Astrocyte (in vitro differentiated cells and primary cell): Measurements from ENCODE around the gene CTCF. TPM values are rescaled to one million over a fixed set of nuclear protein-coding genes. Genes with fewer than 3 reads are reported as not detected.

Source experiments
- DNase-seq: peaks from one replicate; pipeline ENCODE4 v3.0.0-alpha.2; 2010; ENCODE audit warnings: low read depth
- FAIRE-seq: peaks from 2 replicates; lab custom pipeline; 2011; peaks lifted over from hg19 to GRCh38; lab: Jason Lieb, UNC
- H2AFZ ChIP-seq: 2 replicates; pipeline ENCODE4 v1.6.0; 2012; ENCODE audit warnings: low read depth, low read length, inconsistent platforms
- H3K27ac ChIP-seq: 2 replicates; pipeline ENCODE4 v1.5.1; 2011; ENCODE audit warnings: low read depth, low read length, inconsistent platforms
- H3K27me3 ChIP-seq: 2 replicates; pipeline ENCODE4 v1.6.0; 2011; ENCODE audit warnings: low read length, inconsistent platforms; ENCODE audit not compliant: insufficient read depth
- H3K36me3 ChIP-seq: 2 replicates; pipeline ENCODE4 v1.5.1; 2011; ENCODE audit warnings: low read length, inconsistent platforms; ENCODE audit not compliant: insufficient read depth
- H3K4me1 ChIP-seq: 2 replicates; pipeline ENCODE4 v1.5.1; 2011; ENCODE audit warnings: low read length, inconsistent platforms; ENCODE audit not compliant: insufficient read depth
- H3K4me2 ChIP-seq: 2 replicates; pipeline ENCODE4 v1.6.0; 2012; ENCODE audit warnings: low read length, inconsistent platforms
- H3K4me3 ChIP-seq: 2 replicates; pipeline ENCODE4 v1.5.1; 2011; ENCODE audit warnings: low read depth, mild to moderate bottlenecking, low read length, inconsistent platforms; ENCODE audit not compliant: insufficient read depth
- H3K79me2 ChIP-seq: 2 replicates; pipeline ENCODE4 v1.6.0; 2012; ENCODE audit warnings: mild to moderate bottlenecking, low read length, inconsistent platforms; ENCODE audit not compliant: insufficient read depth
- H3K9ac ChIP-seq: 2 replicates; pipeline ENCODE4 v1.6.0; 2012; ENCODE audit warnings: mild to moderate bottlenecking, low read length, inconsistent platforms
- H3K9me3 ChIP-seq: 2 replicates; pipeline ENCODE4 v1.5.1; 2012; ENCODE audit warnings: low read depth, mild to moderate bottlenecking, low read length, inconsistent platforms; ENCODE audit not compliant: insufficient read depth
- H4K20me1 ChIP-seq: 2 replicates; pipeline ENCODE4 v1.6.0; 2012; ENCODE audit warnings: low read length, inconsistent platforms; ENCODE audit not compliant: insufficient read depth
- H3K27ac Mint-ChIP-seq: one replicate; pipeline ENCODE4 v1.8.0; 2021; ENCODE audit warnings: mild to moderate bottlenecking, mixed read lengths; ENCODE audit not compliant: unreplicated experiment
- H3K27me3 Mint-ChIP-seq: one replicate; pipeline ENCODE4 v1.8.0; 2021; ENCODE audit warnings: low read depth, mixed read lengths; ENCODE audit not compliant: unreplicated experiment
- H3K36me3 Mint-ChIP-seq: one replicate; pipeline ENCODE4 v1.8.0; 2021; ENCODE audit warnings: low read depth, mixed read lengths; ENCODE audit not compliant: unreplicated experiment
- H3K4me1 Mint-ChIP-seq: one replicate; pipeline ENCODE4 v1.8.0; 2021; ENCODE audit warnings: low read depth, mixed read lengths; ENCODE audit not compliant: unreplicated experiment
- H3K4me3 Mint-ChIP-seq: one replicate; pipeline ENCODE4 v1.8.0; 2021; ENCODE audit warnings: mild to moderate bottlenecking, moderate library complexity, mixed read lengths; ENCODE audit not compliant: unreplicated experiment
- H3K9me3 Mint-ChIP-seq: one replicate; pipeline ENCODE4 v1.8.0; 2021; ENCODE audit warnings: mild to moderate bottlenecking, mixed read lengths; ENCODE audit not compliant: unreplicated experiment
- CTCF ChIP-seq: IDR thresholded peaks from 2 replicates; pipeline ENCODE4 v1.5.1; 2011; ENCODE audit warnings: low read depth, mild to moderate bottlenecking, inconsistent platforms, low read length, moderate library complexity; ENCODE audit not compliant: insufficient read depth
- EZH2 ChIP-seq: IDR thresholded peaks from 2 replicates; pipeline ENCODE4 v1.6.1; 2012; ENCODE audit warnings: mild to moderate bottlenecking, low read length, inconsistent platforms; ENCODE audit not compliant: insufficient read depth
- total RNA-seq: library from RNA; stranded (reverse); gene quantifications from 2 replicates; pipeline ENCODE4 v1.2.1, GENCODE V29; 2021

CTCF gene
- total RNA-seq, 1 donor from 2014 or later = 26.8 TPM

GRCh38 chr16:67675579-67675935, 113.2 kb downstream of the CTCF start:
- H3K27ac Mint-ChIP-seq = no peak overlapping the region
- H3K4me3 ChIP-seq = no peak overlapping the region
- TF ChIP-seq CTCF (no peak), EZH2 (no peak)

GRCh38 chr16:67675999-67676398, 113.7 kb downstream of the CTCF start:
- no peaks in the 10 kb centered on the region for H3K36me3 ChIP-seq
- H3K79me2 ChIP-seq = no peaks in the 10 kb centered on the region
- Mint-ChIP-seq H3K27me3 (no peaks in the 10 kb centered on the region), H3K36me3 (peaks cover 13% of the 10 kb centered on the region), H3K27ac (no peak overlapping the region), H3K9me3 (no peaks in the 10 kb centered on the region), H3K4me3 (no peak overlapping the region), H3K4me1 (no peaks in the 10 kb centered on the region)
- FAIRE-seq (no peak), DNase-seq (no peak)
- H3K27me3 ChIP-seq = no peaks in the 10 kb centered on the region
- peaks cover 7% of the 10 kb centered on the region for H3K4me1 ChIP-seq
- H3K4me2 ChIP-seq = no peak overlapping the region
- no peak overlapping the region for H3K27ac ChIP-seq
- peaks cover 7% of the 10 kb centered on the region for H4K20me1 ChIP-seq
- H3K9ac ChIP-seq = no peak overlapping the region
- no peak overlapping the region for H2AFZ ChIP-seq
- TF ChIP-seq EZH2 (no peak), CTCF (no peak)
- no peaks in the 10 kb centered on the region for H3K9me3 ChIP-seq
- no peak overlapping the region for H3K4me3 ChIP-seq

More at GRCh38 chr16:67675579-67675935, 113.2 kb downstream of the CTCF start:
- no peaks in the 10 kb centered on the region for H3K27me3 ChIP-seq
- no peak overlapping the region for H3K4me3 Mint-ChIP-seq
- no peaks in the 10 kb centered on the region for H3K9me3 Mint-ChIP-seq
- no peaks in the 10 kb centered on the region for H3K9me3 ChIP-seq
- peaks cover 13% of the 10 kb centered on the region for H3K36me3 Mint-ChIP-seq
- no peaks in the 10 kb centered on the region for H3K79me2 ChIP-seq
- FAIRE-seq (no peak), DNase-seq (no peak)
- no peak overlapping the region for H3K27ac ChIP-seq
- no peaks in the 10 kb centered on the region for H3K27me3 Mint-ChIP-seq
- peaks cover 7% of the 10 kb centered on the region for H4K20me1 ChIP-seq
- no peak overlapping the region for H3K9ac ChIP-seq
- H3K4me1 Mint-ChIP-seq = no peaks in the 10 kb centered on the region
- no peak overlapping the region for H2AFZ ChIP-seq
- no peaks in the 10 kb centered on the region for H3K36me3 ChIP-seq
- H3K4me1 ChIP-seq = peaks cover 7% of the 10 kb centered on the region
- H3K4me2 ChIP-seq = no peak overlapping the region

GRCh38 chr16:67676516-67676915, 114.2 kb downstream of the CTCF start:
- no peaks in the 10 kb centered on the region for H3K79me2 ChIP-seq
- no peaks in the 10 kb centered on the region for H3K9me3 ChIP-seq
- H2AFZ ChIP-seq = no peak overlapping the region
- FAIRE-seq (no peak), DNase-seq (no peak)
- H4K20me1 ChIP-seq = peaks cover 9% of the 10 kb centered on the region
- no peak overlapping the region for H3K9ac ChIP-seq
- Mint-ChIP-seq H3K27ac (no peak overlapping the region), H3K36me3 (peaks cover 16% of the 10 kb centered on the region), H3K27me3 (no peaks in the 10 kb centered on the region), H3K4me1 (no peaks in the 10 kb centered on the region), H3K9me3 (no peaks in the 10 kb centered on the region), H3K4me3 (no peak overlapping the region)
- TF ChIP-seq EZH2 = no peak
- no peak for TF ChIP-seq CTCF
- no peak overlapping the region for H3K4me3 ChIP-seq
- H3K36me3 ChIP-seq = no peaks in the 10 kb centered on the region
- H3K4me1 ChIP-seq = peaks cover 7% of the 10 kb centered on the region
- H3K27me3 ChIP-seq = no peaks in the 10 kb centered on the region
- H3K4me2 ChIP-seq = no peak overlapping the region
- H3K27ac ChIP-seq = no peak overlapping the region
